Right lobe of liver (tissue), 4 donors: ENCODE data around the gene FAXDC2.

Experiments
- POLR2A ChIP-seq: fragments of 450-650 bp; IDR thresholded peaks from one replicate; pipeline ENCODE4 v1.6.1; 2017; ENCODE audit warnings: antibody characterized with exemption, mild to moderate bottlenecking
- TF ChIP-seq, protein P1 (sequence below), 4 donors: fragments of 200-600 bp in 3 of 4; fragments of 450-650 bp in 1 of 4; IDR thresholded peaks; one replicate each; pipeline versions ENCODE4 v1.5.1 to v1.8.0; 2016 to 2022; ENCODE audit warnings: antibody characterized with exemption in 4 of 4, mild to moderate bottlenecking in 2 of 4
- donor health status: DM: no; HTN: no; CAD: no.
- donor health status: DM: no; HTN: no; CAD: no.
- donor health status: DM: no; HTN: yes; CAD: no.

- TF ChIP-seq, protein P1, sequence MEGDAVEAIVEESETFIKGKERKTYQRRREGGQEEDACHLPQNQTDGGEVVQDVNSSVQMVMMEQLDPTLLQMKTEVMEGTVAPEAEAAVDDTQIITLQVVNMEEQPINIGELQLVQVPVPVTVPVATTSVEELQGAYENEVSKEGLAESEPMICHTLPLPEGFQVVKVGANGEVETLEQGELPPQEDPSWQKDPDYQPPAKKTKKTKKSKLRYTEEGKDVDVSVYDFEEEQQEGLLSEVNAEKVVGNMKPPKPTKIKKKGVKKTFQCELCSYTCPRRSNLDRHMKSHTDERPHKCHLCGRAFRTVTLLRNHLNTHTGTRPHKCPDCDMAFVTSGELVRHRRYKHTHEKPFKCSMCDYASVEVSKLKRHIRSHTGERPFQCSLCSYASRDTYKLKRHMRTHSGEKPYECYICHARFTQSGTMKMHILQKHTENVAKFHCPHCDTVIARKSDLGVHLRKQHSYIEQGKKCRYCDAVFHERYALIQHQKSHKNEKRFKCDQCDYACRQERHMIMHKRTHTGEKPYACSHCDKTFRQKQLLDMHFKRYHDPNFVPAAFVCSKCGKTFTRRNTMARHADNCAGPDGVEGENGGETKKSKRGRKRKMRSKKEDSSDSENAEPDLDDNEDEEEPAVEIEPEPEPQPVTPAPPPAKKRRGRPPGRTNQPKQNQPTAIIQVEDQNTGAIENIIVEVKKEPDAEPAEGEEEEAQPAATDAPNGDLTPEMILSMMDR (IDR thresholded peaks at IDR 0.05) = no peak
- TF ChIP-seq POLR2A = no peak
Observed at GRCh38 chr5:154895606-154896561, 45.5 kb upstream of the FAXDC2 start.
